ENCODE results near the gene CADM4.
"Not testable (repeated sequence)": the region's sequence is repeated elsewhere in the genome, so short reads cannot be mapped to it uniquely, and the experiment has no call there.

The CADM4 gene

DNA sequence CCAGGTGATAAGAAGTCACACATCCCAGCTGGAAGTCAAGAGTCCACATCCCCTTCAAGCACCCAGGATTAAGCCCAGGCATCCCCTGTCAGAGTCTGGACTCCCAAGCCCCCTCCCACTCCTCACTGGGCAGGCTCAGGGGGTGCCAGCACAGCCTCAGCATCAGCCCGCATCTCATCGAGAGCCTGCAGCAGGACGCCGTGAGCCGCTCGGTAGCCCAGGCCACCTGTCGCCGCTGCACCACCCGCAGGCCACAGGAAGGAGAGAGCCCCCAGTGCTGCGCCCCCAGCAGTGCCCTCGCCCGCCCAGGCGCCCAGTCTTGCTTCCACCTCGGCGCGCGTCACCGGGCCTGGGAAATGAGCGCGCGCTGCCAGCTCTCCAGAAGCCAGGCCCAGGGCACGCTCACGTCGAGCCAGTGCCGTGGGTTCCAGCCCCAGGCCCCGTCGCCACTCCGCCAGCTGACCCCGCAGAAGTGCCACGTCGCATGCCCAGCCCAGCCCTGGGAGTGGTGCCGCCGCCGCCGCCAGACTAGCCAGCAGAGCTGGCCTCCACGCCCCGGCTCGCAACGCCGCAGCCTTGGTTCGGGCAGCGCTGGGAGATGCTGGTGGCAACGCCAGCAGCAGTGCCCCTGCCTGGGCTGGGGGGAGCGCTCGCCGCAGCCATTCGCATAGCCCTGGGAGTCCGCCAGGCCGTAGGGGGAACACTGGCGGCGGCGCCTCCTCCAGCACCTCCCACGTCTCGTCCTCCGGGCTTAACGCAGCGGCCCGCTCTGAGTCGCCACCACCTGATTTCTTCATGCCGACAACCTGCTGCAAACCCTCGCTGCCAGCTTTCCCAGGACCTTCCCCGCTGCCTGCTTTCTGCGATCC is 47.5 kb downstream of the CADM4 start:
- no peak for DNase-seq (ENCODE audit: low read depth)
- TF ChIP-seq MYC (IDR thresholded peaks at IDR 0.05; ENCODE audit: low read depth, low read length) (no peak), POLR2A (IDR thresholded peaks at IDR 0.05; ENCODE audit: extremely low read depth, insufficient read length) (no peak)
- TF ChIP-seq, protein P1, sequence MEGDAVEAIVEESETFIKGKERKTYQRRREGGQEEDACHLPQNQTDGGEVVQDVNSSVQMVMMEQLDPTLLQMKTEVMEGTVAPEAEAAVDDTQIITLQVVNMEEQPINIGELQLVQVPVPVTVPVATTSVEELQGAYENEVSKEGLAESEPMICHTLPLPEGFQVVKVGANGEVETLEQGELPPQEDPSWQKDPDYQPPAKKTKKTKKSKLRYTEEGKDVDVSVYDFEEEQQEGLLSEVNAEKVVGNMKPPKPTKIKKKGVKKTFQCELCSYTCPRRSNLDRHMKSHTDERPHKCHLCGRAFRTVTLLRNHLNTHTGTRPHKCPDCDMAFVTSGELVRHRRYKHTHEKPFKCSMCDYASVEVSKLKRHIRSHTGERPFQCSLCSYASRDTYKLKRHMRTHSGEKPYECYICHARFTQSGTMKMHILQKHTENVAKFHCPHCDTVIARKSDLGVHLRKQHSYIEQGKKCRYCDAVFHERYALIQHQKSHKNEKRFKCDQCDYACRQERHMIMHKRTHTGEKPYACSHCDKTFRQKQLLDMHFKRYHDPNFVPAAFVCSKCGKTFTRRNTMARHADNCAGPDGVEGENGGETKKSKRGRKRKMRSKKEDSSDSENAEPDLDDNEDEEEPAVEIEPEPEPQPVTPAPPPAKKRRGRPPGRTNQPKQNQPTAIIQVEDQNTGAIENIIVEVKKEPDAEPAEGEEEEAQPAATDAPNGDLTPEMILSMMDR (IDR thresholded peaks at IDR 0.05; ENCODE audit: low read depth, low read length), result no peak
- TF ChIP-seq, protein P2, sequence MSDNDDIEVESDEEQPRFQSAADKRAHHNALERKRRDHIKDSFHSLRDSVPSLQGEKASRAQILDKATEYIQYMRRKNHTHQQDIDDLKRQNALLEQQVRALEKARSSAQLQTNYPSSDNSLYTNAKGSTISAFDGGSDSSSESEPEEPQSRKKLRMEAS (IDR thresholded peaks at IDR 0.05; ENCODE audit: low read depth, low read length), result no peak
- H3K4me3 ChIP-seq (ENCODE audit: low read depth, low read length), result no peak overlapping the region

DNA sequence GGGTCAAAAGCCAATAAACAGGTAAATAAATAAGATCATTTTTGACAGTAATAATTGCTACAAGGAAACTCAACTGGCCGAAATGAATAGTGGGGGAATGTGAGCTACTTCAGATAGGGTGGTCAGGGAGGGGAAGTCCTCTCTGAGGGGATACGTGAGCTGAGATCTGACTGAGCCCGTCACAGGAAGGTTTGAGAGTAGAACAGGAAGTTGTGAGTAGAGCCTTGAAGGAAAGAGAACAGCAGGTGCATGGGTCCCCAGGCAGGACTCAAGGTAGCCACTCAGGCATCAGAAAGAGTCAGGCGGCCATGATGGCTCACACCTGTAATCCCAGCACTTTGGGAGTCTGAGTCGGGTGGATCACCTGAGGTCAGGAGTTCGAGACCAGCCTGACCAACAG is 50.0 kb downstream of the CADM4 start:
- no peak for DNase-seq (ENCODE audit: low read depth)
- no peak overlapping the region for H3K4me3 ChIP-seq (ENCODE audit: low read depth, low read length)
- TF ChIP-seq MYC (IDR thresholded peaks at IDR 0.05; ENCODE audit: low read depth, low read length), result no peak
- TF ChIP-seq, protein P1 (IDR thresholded peaks at IDR 0.05; ENCODE audit: low read depth, low read length), result no peak
- TF ChIP-seq POLR2A (IDR thresholded peaks at IDR 0.05; ENCODE audit: extremely low read depth, insufficient read length), result no peak
- TF ChIP-seq, protein P2 (IDR thresholded peaks at IDR 0.05; ENCODE audit: low read depth, low read length), result no peak

DNA sequence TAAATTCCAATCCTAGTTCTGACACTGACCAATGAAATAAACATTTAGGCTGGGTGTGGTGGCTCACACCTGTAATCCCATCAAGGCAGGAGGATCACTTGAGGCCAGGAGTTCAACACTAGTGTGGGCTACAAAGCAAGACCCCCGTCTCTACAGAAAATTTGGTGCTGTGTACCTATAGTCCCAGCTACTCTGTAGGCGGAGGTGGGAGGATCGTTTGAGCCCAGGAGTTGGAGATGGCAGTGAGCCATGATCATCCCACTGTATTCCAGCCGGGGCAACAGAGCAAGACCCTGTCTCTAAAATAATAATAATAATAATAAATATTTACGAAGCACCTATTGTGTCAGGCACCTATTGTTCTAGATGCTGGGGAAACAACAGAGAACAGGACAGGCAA is 50.4 kb downstream of the CADM4 start:
- TF ChIP-seq POLR2A (IDR thresholded peaks at IDR 0.05; ENCODE audit: extremely low read depth, insufficient read length), result no peak
- TF ChIP-seq, protein P1 (IDR thresholded peaks at IDR 0.05; ENCODE audit: low read depth, low read length), result no peak
- TF ChIP-seq, protein P2 (IDR thresholded peaks at IDR 0.05; ENCODE audit: low read depth, low read length), result no peak
- no peak for TF ChIP-seq MYC (IDR thresholded peaks at IDR 0.05; ENCODE audit: low read depth, low read length)
- H3K4me3 ChIP-seq (ENCODE audit: low read depth, low read length), result no peak overlapping the region
- DNase-seq (ENCODE audit: low read depth), result no peak

DNA sequence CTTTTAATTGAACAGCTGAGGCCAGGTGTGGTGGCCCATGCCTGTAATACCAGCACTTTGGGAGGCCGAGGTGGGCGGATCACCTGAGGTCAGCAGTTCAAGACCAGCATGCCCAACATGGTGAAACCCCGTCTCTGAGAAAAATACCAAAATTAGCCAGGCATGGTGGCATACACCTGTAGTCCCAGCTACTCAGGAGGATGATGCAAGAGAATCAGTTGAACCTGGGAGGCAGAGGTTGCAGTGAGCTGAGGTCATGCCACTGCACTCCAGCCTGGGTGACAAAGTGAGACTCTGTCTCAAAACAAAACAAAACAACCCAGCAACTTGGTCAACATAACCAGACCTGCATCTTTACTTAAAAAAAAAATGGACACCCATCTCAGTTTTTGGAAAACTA is 52.6 kb downstream of the CADM4 start:
- not testable (repeated sequence) for H3K4me3 ChIP-seq (ENCODE audit: low read depth, low read length); DNase-seq (ENCODE audit: low read depth)

DNA sequence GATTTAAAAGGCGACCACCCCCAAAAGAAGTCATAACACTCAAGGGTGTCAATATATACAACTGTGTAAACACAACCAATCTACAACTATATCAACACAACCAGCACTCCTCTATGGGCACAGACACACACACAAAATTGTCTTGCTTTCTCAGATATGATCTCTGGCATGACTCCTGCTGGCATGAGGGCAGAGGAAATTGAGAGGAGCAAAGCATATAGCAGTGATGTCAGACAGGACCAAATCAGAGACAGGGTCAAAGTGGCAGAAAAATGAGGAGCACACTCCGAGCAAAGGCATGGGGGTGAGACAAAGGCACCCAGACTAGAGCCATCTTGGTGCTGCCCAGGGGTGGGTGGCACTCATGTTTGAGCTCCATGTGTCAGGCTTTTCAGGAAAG is 53.3 kb downstream of the CADM4 start:
- H3K4me3 ChIP-seq (ENCODE audit: low read depth, low read length), result no peak overlapping the region
- DNase-seq (ENCODE audit: low read depth), result no peak
- TF ChIP-seq, protein P1 (IDR thresholded peaks at IDR 0.05; ENCODE audit: low read depth, low read length), result no peak
- TF ChIP-seq MYC (IDR thresholded peaks at IDR 0.05; ENCODE audit: low read depth, low read length), result no peak

DNA sequence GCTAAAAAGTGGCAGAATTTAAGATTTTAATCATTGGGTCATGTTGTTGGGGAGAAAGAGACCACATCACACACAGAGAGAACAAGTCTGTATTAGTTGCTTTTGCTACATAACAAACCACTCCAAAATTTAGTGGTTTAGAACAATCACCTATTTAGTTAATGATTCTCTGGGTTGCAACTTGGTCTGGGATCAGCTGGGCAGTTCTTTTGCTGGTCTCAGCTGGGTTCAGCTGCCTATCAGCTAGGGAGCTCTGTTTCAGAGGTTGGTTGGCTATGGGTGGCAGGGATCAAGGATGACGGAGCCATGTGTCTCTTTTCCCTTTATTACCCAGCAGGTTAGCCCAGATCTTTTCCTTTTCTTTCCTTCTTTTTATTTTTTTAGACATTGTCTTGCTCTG is 55.2 kb downstream of the CADM4 start:
- DNase-seq (ENCODE audit: low read depth), result no peak
- TF ChIP-seq, protein P1 (IDR thresholded peaks at IDR 0.05; ENCODE audit: low read depth, low read length), result no peak
- TF ChIP-seq, protein P2 (IDR thresholded peaks at IDR 0.05; ENCODE audit: low read depth, low read length), result no peak
- TF ChIP-seq POLR2A (IDR thresholded peaks at IDR 0.05; ENCODE audit: extremely low read depth, insufficient read length) (no peak), MYC (IDR thresholded peaks at IDR 0.05; ENCODE audit: low read depth, low read length) (no peak)
- no peak overlapping the region for H3K4me3 ChIP-seq (ENCODE audit: low read depth, low read length)

All from NB4 (cell line).